Activated CD8-positive, alpha-beta T cell treated with anti-CD3 and anti-CD28 coated beads for 36 hours (primary cell): ENCODE measurements around the gene UCMA. TPM values are rescaled to one million over a fixed set of nuclear protein-coding genes. Genes with fewer than 3 reads are reported as not detected.
A peak's percentile ranks its signal among the peaks of the same experiment; 100 is the strongest.

ENCODE experiments used
- ATAC-seq: fragments of 200-7000 bp; cut with Tn5 transposase; one replicate; pipeline ENCODE4 v1.10.0; 2021; ENCODE audit warnings: mild to moderate bottlenecking, moderate library complexity
- CTCF ChIA-PET: fragments of 350-600 bp; sonication (Branson Sonifier 250); formaldehyde crosslinking; loops from one replicate; lab custom pipeline; 2021; ENCODE audit warnings: antibody characterized with exemption; lab: Charles Lee
- POLR2A ChIA-PET: fragments of 350-600 bp; sonication (Branson Sonifier 250); formaldehyde crosslinking; loops from one replicate; lab custom pipeline; 2021; ENCODE audit warnings: antibody characterized with exemption; lab: Charles Lee
- DNase-seq: peaks from one replicate; pipeline ENCODE4 v3.0.0-alpha.2; 2020
- H3K27ac Mint-ChIP-seq: one replicate; pipeline ENCODE4 v1.8.0; 2021; ENCODE audit warnings: mild to moderate bottlenecking, mixed read lengths
- H3K27me3 Mint-ChIP-seq: one replicate; pipeline ENCODE4 v1.8.0; 2021; ENCODE audit warnings: mixed read lengths
- H3K36me3 Mint-ChIP-seq: one replicate; pipeline ENCODE4 v1.8.0; 2021; ENCODE audit warnings: low read depth, mixed read lengths
- H3K4me1 Mint-ChIP-seq: one replicate; pipeline ENCODE4 v1.8.0; 2021; ENCODE audit warnings: low read depth, mixed read lengths
- H3K4me3 Mint-ChIP-seq: one replicate; pipeline ENCODE4 v1.8.0; 2021; ENCODE audit warnings: mild to moderate bottlenecking, moderate library complexity, mixed read lengths
- H3K9me3 Mint-ChIP-seq: one replicate; pipeline ENCODE4 v1.8.0; 2021; ENCODE audit warnings: mixed read lengths
- intact Hi-C: fragments of 100-400 bp; cut with micrococcal nuclease; formaldehyde crosslinking; loops from one replicate; pipeline ENCODE4 v1.10.0; 2022
- total RNA-seq, 2 experiments: library from RNA; stranded (reverse); gene quantifications; one replicate each; pipeline ENCODE4 v1.2.3, GENCODE V29; 2021
- TF ChIP-seq, protein P1 (sequence below): fragments of 200-600 bp; IDR thresholded peaks from one replicate; pipeline ENCODE4 v1.8.0; 2022; ENCODE audit warnings: antibody characterized with exemption, mild to moderate bottlenecking

UCMA gene
- total RNA-seq, 2 experiments from 2014 or later: not detected

DNA sequence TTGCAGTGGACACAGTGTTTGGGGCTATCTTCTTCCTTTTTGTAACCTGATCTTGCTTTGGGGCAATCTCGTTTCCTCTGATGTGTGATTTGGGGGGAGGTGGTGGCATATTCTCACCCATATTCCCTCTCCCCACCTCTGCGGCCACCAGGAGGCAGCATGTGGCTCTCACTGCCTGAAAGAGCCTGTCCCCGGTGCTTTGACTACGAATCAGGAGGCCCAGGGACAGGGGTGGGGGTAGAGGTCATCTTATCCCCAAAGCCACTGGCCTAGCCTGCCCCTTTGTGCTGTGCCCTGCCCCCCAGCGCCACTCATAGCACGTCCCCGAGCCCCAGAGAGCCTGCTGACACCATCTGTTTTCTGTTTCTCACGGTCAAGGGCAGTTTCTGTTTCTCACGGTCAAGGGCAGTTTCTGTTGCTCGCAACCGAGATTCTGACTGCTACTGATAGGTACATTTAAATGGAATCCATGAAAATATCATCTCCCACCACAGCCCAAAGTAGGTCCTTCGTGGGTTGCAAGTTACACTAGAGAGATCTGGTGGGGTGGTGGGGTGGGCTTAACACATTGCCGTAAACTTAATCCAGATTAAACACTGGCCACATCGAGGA lies 37.5 kb upstream of the UCMA start:
- no peaks in the 10 kb centered on the region for H3K36me3 Mint-ChIP-seq
- intact Hi-C loops: no loop called here
- H3K27ac Mint-ChIP-seq: peak overlapping the region; percentile 20
- peak; percentile 82 for ATAC-seq
- no peak overlapping the region for H3K4me3 Mint-ChIP-seq
- H3K27me3 Mint-ChIP-seq: no peaks in the 10 kb centered on the region
- H3K9me3 Mint-ChIP-seq: no peaks in the 10 kb centered on the region
- POLR2A ChIA-PET: interaction anchor here (1.2 kb wide), 1 partner anchor 28 kb away, joined by 3 read pairs; the partner anchor contains the start of gene PHYH
- peak; percentile 70 for DNase-seq
- CTCF ChIA-PET: interaction anchor here (0.6 to 2.1 kb wide), 7 partner anchors 8 to 170 kb away, joined by 3 to 11 read pairs (median 3); partner anchors contain the start of gene PHYH
- peaks cover 8% of the 10 kb centered on the region for H3K4me1 Mint-ChIP-seq
- TF ChIP-seq, protein P1, sequence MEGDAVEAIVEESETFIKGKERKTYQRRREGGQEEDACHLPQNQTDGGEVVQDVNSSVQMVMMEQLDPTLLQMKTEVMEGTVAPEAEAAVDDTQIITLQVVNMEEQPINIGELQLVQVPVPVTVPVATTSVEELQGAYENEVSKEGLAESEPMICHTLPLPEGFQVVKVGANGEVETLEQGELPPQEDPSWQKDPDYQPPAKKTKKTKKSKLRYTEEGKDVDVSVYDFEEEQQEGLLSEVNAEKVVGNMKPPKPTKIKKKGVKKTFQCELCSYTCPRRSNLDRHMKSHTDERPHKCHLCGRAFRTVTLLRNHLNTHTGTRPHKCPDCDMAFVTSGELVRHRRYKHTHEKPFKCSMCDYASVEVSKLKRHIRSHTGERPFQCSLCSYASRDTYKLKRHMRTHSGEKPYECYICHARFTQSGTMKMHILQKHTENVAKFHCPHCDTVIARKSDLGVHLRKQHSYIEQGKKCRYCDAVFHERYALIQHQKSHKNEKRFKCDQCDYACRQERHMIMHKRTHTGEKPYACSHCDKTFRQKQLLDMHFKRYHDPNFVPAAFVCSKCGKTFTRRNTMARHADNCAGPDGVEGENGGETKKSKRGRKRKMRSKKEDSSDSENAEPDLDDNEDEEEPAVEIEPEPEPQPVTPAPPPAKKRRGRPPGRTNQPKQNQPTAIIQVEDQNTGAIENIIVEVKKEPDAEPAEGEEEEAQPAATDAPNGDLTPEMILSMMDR: peak; percentile 38

DNA sequence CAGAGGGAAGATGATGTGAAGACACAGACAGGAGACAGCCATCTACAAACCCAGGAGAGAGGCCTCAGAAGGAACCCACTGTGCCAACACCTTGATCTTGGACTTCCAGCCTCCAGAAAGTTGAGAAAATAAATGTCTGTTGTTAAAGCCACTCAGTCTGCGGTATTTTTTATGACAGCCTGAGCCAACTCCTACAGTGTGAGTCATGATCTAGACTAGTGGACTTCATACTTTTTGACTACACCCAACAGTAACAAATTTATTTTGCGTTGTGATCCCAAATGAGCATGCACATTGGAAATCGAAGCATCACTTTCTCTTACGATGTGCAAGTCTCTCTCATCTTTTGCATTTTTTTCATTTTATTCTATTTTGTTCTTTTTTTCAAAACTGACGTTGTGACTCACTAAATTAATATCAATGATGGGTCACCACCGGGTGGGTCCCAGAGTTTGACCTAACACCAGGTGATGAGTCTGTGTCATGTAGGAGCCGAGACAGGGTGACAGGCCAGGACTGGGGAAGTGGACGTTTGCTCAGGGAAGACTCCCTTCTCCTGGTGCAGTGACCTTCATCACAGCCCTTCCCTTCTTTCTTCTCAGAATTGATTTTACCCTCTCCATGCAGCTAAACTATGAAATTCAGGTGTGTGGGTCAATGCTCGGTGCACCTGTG lies 36.8 kb upstream of the UCMA start:
- ChIA-PET POLR2A (interaction anchor here (1.2 kb wide), 1 partner anchor 28 kb away, joined by 3 read pairs; the partner anchor contains the start of gene PHYH), CTCF (interaction anchor here (1.3 kb wide), 1 partner anchor 29 kb away, joined by 3 read pairs; the partner anchor contains the start of gene PHYH)
- Mint-ChIP-seq H3K4me3 (no peak overlapping the region), H3K27me3 (peaks cover 1% of the 10 kb centered on the region), H3K27ac (no peak overlapping the region), H3K4me1 (peaks cover 8% of the 10 kb centered on the region), H3K36me3 (no peaks in the 10 kb centered on the region), H3K9me3 (no peaks in the 10 kb centered on the region)
- intact Hi-C loops: no loop called here
- TF ChIP-seq, protein P1: no peak
- ATAC-seq (peak; percentile 17), DNase-seq (no peak)

DNA sequence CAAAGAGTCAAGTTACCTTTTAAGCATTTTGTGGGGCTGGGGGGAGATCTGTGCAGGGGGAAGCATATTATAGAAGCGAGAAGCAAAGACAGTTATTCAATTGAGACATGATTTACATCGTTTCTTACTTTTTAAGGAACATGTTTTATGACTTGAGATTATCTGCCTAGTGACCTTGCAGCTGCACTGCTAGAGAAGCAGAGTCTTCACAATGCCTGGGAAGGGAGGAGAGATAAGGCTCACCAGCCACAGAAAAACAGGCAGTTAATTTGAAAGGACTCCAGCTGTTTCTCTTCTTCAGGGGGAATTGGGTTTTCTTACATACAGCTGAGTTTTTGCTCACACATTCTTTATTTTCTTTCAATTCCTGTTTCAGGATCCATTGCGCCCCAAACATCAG lies 34.7 kb upstream of the UCMA start:
- Mint-ChIP-seq H3K36me3 (no peaks in the 10 kb centered on the region), H3K4me3 (no peak overlapping the region), H3K4me1 (peaks cover 8% of the 10 kb centered on the region), H3K9me3 (no peaks in the 10 kb centered on the region), H3K27ac (no peak overlapping the region), H3K27me3 (peaks cover 3% of the 10 kb centered on the region)
- no peak for ATAC-seq
- CTCF ChIA-PET: no interaction called here
- intact Hi-C loops: no loop called here
- DNase-seq: no peak
- POLR2A ChIA-PET: no interaction called here
- TF ChIP-seq, protein P1: no peak

DNA sequence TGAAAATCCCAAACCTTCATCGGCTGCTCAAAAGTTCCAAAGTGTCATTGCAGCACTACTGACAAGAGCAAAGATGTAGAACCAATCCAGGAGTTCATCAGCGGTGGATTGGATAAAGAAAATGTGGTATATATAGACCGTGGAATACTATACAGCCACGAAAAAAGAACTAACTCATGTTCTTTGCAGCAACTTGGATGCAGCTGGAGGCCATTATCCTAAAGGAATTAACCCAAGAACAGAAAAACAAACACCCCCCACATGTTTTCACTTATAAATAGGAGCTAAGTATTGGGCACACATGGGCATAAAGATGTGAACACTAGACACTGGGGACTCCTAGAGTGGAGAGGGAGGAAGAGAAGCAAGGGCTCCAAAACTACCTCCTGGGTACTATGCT lies 34.1 kb upstream of the UCMA start:
- TF ChIP-seq, protein P1: no peak
- peaks cover 7% of the 10 kb centered on the region for H3K27me3 Mint-ChIP-seq
- DNase-seq: no peak
- intact Hi-C loops: no loop called here
- H3K36me3 Mint-ChIP-seq: no peaks in the 10 kb centered on the region
- ChIA-PET CTCF (interaction anchor here (1.1 kb wide), 1 partner anchor 8 kb away, joined by 3 read pairs; no protein-coding TSS in a partner anchor), POLR2A (no interaction called here)
- H3K4me3 Mint-ChIP-seq: no peak overlapping the region
- no peaks in the 10 kb centered on the region for H3K9me3 Mint-ChIP-seq
- no peak overlapping the region for H3K27ac Mint-ChIP-seq
- no peak for ATAC-seq
- peaks cover 8% of the 10 kb centered on the region for H3K4me1 Mint-ChIP-seq

DNA sequence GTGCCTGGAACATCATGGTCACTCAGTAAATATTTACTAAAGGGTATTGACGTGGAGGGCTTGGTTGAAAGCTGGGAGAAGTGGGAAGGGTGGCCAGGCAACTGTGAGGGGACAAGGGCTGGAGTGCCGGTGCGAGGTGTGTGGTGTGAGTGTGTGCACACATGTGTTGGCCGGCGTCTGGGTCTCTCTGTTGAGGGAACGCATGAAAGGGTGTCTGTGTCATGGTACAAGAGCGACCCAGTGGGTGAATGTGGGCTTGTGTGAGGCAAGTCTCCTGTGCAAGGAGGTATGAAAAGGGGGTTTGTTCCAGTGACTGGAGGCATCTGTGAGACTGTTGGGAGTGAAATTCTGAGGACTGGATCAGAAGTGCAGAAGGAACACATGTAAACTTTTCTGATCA lies 29.4 kb upstream of the UCMA start:
- intact Hi-C loops: no loop called here
- ATAC-seq (no peak), DNase-seq (no peak)
- Mint-ChIP-seq H3K9me3 (no peaks in the 10 kb centered on the region), H3K4me3 (no peak overlapping the region), H3K27ac (no peak overlapping the region), H3K36me3 (no peaks in the 10 kb centered on the region), H3K4me1 (no peaks in the 10 kb centered on the region), H3K27me3 (peaks cover 7% of the 10 kb centered on the region)
- CTCF ChIA-PET: interaction anchor here (1.3 kb wide), 1 partner anchor 9 kb away, joined by 3 read pairs; no protein-coding TSS in a partner anchor
- TF ChIP-seq, protein P1: no peak
- POLR2A ChIA-PET: interaction anchor here (0.6 kb wide), 1 partner anchor 38 kb away, joined by 3 read pairs; no protein-coding TSS in a partner anchor
